Effector CD4-positive, alpha-beta T cell (primary cell): Measurements from ENCODE around the gene COPZ1.
"Not testable (repeated sequence)": the region's sequence is repeated elsewhere in the genome, so short reads cannot be mapped to it uniquely, and the experiment has no call there.

ENCODE experiments used
- DNase-seq: peaks from one replicate; pipeline ENCODE4 v3.0.0-alpha.2; 2020
- total RNA-seq: gene quantifications from one replicate; lab custom pipeline; 2026; lab: John Stamatoyannopoulos, UW

COPZ1 gene, protein sequence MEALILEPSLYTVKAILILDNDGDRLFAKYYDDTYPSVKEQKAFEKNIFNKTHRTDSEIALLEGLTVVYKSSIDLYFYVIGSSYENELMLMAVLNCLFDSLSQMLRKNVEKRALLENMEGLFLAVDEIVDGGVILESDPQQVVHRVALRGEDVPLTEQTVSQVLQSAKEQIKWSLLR
- 43.0 reads per million, percentile 65 among the genes with 10 or more reads in this experiment for total RNA-seq

DNA sequence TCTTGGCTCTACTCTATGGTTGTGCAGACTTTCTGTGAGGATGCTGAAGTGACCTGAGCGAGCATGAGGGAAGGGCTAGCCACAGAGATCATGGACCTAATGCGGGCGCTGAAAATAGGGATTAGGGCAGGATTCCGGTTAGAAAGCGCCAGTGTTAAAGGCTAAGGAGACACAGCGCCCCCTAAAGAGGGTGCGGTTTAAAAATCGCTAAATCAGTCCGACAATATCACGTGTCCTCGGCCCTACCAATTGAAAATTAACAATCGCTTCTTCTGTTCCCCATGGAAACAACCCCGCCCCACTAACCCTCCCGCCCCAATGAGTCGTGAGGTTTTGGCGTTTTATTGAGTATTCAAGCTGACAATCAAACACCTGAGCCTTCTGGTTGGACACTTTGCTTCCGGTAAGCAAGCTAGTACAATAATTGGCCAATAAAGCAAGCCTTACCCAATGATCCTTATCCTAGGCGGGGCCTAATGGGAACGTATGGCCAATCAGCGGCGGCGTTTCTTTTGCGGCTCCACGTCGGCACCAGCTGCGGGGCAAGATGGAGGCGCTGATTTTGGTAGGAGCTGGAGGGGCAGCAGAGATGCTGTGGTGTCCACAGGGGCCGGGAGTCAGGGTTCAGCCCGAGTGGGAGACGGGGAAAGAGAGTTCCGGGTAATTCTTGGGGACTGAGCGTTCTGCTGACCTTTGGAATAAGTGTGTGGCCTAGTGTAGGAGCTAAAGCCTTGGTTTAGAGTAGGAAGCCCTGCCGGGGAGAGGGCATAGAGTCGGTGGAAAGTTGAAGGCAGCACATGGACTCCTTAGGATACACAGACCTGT lies at the start of gene COPZ1:
COPZ1 (plus strand) TSS at position 515 of the 825 bp plus-strand sequence; CDS start at position 548, 33 bp downstream.
- peak; percentile 91 for DNase-seq

DNA sequence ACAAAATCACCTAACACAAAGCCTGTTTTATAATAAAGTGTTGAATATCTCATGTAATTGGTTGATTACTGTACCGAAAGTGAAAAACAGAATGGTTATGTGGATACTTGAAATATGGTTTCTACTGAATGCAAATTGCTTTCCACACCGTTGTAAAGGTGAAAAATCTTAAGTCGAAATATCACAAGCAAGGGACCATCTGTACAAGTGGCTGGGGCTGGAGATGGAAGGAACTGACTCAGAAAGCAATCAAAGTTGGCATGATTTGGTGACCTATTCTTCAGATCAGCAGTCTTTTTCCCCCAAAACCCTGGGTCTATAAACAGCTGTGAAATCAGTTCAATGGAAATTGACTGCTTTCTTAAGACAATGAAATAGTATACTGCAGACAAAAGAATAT lies 48.6 kb upstream of the COPZ1 start:
- no peak for DNase-seq

DNA sequence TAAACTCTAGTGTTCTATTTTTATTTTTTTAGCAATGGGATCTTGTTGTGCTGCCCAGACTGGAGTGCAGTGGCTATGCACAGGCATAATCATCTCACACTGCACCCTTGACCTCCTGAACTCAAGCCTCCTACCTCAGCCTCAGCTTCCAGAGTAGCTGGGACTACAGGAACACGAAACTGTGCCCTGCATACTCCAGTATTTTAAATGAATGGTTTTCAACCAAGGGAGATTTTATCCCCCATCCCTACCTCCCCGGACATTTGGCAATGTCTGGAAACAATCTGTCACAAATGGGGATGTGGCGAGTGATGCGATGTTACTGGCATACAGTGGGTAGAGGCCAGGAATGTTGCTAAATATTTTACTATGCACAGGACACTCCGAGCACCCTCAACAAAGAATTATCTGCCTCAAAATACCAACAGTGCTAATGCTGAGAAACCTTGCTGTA lies 47.1 kb upstream of the COPZ1 start:
- DNase-seq, result no peak

DNA sequence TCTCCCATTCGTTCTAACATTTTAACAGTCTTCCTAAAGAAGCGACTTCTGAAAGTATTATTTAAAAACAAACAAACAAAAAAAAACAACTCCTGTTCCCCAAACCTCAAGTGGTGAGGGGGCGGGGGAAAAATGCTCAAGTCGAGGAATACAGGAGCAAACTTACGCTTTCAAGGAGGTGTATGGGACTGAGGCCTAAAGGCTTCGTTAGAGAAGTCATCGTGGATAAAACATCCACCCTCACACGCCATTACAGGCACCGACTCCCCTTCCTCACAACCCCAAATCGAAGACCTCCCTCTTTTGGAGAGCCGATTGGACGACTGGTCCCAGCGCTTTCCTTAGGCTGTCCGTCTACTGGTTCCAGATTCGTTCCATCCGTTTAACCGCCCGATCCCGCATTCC lies 45.7 kb upstream of the COPZ1 start:
- no peak for DNase-seq

DNA sequence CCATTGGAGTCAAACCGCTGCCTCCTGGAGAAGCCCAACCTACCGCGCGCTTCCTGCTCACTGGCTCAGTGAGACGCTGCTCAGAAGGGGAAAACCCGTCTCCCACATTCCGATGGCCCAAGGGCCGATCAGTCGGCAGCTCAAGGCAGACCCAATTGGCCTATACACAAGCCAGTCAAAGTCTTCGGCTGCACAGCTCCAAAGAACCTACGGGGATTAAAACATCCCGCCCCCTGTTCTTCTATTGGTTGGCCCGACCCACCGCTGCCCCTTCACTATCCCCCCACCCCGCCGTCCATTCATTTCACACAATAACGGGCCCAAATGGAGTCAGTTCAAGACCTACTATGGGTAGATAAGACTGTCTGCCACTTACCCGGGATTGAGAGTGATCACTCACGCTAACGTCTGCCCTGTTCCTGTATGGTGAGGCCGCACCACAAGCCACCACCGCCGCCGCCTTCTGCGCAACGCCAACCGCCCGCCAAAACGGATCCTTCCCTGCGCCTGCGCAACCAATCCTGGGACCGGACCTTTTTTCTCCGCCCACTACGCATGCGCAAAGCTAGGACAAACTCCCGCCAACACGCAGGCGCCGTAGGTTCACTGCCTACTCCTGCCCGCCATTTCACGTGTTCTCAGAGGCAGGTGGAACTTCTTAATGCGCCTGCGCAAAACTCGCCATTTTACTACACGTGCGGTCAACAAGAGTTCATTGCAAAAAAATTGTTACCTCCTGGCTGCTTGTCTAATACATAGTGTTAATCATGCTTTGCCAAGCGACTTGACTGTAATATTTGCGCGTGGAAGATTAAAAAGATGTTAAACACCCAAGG lies 45.1 kb upstream of the COPZ1 start, which contains the start of gene CBX5:
CBX5 (minus strand) TSS at position 491 of the 836 bp plus-strand sequence. CDS start 22,472 bp downstream, outside the sequence.
- peak; percentile 100 for DNase-seq

DNA sequence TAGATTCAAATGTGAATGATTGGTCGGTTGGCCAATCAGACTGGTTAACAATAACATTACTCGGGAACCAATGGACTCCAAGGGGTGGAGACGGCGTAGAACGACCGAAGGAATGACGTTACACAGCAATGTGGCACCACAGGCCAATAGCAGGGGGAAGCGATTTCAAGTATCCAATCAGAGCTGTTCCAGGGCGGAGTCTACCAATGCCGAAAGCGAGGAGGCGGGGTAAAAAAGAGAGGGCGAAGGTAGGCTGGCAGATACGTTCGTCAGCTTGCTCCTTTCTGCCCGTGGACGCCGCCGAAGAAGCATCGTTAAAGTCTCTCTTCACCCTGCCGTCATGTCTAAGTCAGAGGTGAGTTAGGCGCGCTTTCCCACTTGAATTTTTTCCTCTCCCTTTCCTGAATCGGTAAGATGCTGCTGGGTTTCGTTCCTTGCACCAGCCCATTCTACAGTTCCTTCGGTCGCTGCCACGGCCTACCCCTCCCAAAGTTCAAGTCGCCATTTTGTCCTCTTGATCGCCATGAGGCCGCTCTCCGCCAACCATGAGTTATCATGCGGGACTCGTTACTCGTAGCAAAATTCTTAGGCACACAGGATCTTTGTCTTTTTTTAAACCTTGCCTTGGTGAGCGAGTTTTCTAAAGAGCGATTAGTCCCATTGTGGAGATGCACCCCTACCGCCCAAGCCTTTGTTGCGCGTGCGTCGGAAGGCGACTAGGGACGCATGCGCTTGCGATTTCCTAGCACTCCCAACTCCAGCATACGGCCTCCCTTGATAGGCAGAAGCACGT lies 44.3 kb upstream of the COPZ1 start, which contains the start of gene HNRNPA1:
HNRNPA1 (plus strand) TSS at position 259 of the 793 bp plus-strand sequence; CDS start at position 341, 82 bp downstream.
- peak; percentile 92 for DNase-seq

DNA sequence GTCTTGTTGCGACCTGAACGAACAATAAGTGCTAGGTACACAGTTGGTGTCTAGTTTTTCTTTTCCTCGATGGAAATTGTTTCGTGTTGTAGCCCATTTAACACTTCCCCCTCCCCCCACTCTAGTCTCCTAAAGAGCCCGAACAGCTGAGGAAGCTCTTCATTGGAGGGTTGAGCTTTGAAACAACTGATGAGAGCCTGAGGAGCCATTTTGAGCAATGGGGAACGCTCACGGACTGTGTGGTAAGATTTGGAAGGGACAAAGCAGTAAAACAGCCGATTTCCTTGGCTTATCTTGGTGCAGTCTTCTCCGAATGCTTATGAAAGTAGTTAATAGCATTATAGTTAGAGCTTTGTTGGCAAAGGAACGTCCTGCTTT lies 43.7 kb upstream of the COPZ1 start:
- not testable (repeated sequence) for DNase-seq

DNA sequence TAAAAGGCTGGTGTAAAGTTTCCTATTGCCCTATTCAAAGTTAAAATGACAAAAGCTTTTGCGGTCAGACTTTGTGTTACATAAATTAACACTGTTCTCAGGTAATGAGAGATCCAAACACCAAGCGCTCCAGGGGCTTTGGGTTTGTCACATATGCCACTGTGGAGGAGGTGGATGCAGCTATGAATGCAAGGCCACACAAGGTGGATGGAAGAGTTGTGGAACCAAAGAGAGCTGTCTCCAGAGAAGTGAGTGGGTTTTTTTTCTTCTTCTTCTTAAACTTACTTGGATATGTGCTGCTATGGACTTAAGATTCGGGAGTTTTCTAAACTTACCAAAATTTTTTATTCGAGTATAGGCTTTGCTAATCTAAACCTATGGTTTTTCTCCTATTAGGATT lies 43.2 kb upstream of the COPZ1 start:
- DNase-seq, result not testable (repeated sequence)

DNA sequence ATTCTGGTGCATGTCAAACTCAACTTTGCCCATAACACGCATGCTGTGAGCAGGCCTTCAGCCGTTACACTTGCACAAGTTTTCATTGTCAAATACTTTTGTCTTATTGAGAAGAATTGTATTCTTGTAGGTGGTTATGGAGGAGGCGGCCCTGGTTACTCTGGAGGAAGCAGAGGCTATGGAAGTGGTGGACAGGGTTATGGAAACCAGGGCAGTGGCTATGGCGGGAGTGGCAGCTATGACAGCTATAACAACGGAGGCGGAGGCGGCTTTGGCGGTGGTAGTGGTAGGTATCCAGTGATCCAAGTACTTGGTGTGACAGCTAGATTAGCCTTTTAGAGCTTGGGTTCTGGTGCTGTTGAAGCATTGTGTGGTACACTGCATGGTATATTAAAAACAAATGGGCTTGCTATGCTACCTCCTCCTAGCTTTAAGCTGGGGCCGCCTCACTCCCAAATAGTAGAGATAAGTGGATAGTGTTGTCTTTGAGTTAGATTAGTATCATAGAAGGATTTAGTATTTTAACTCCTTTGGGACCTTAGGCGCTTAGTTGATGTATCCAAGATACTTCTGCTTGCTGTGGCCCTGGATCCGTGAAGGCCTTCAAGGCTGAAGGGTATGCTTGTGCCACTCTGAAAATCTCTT lies 41.9 kb upstream of the COPZ1 start:
- DNase-seq, result no peak

DNA sequence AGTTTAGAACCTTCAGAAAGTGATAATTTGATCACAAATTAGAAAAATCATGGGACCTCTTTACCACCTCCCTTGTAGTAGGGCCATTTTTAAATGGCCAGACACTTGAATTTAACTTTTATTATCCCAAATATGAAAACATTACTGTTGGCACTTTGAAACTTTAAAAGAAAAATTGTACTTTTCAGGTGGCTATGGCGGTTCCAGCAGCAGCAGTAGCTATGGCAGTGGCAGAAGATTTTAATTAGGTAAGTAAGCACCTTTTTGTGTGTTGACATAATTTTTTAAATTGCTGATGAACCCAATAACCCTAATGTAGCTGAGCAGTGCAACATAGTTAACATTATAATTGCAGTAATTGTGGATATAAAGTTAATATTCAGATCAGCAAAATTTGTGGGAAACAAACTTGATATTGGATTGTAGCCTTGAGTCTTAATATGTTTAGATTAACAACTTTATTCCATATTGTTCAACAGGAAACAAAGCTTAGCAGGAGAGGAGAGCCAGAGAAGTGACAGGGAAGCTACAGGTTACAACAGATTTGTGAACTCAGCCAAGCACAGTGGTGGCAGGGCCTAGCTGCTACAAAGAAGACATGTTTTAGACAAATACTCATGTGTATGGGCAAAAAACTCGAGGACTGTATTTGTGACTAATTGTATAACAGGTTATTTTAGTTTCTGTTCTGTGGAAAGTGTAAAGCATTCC lies 40.7 kb upstream of the COPZ1 start:
- not testable (repeated sequence) for DNase-seq

DNA sequence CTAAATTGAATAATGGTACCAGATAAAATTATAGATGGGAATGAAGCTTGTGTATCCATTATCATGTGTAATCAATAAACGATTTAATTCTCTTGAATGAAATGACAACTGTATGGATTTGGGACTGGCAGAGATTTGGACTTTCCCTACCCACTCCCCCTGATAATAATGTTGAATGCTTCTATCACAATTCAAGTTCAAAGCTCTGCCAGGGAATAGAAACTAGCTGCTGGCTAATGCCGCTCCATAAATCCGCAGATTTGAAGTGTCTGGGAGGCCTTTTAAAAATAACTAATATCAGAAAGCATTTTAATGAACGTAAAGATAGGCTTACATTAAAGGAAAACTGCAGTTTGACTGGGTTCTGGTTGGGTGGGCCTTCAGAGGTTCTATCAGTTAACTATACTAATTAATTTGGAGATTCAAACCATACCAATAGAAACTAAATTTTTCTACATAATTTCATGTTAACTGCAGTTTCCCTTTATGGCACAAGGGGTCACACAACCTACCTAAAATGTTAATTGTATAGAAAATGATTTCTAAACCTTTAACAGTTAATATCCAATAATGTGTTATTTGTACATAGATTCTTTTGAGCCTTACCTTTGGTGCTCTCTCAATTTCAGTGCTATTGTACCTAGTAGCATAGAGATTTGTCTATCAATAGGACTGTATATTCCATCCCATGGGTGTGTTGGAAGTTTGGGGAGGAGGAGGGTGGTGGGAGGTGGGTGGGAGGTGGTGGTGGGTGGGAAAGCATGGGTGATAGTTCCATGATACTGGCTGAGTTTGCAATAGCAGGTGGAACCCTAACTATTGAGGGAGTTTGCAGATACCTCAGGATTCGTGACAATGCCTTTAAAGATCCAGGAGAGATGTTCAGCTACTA lies 39.5 kb upstream of the COPZ1 start:
- DNase-seq, result no peak

DNA sequence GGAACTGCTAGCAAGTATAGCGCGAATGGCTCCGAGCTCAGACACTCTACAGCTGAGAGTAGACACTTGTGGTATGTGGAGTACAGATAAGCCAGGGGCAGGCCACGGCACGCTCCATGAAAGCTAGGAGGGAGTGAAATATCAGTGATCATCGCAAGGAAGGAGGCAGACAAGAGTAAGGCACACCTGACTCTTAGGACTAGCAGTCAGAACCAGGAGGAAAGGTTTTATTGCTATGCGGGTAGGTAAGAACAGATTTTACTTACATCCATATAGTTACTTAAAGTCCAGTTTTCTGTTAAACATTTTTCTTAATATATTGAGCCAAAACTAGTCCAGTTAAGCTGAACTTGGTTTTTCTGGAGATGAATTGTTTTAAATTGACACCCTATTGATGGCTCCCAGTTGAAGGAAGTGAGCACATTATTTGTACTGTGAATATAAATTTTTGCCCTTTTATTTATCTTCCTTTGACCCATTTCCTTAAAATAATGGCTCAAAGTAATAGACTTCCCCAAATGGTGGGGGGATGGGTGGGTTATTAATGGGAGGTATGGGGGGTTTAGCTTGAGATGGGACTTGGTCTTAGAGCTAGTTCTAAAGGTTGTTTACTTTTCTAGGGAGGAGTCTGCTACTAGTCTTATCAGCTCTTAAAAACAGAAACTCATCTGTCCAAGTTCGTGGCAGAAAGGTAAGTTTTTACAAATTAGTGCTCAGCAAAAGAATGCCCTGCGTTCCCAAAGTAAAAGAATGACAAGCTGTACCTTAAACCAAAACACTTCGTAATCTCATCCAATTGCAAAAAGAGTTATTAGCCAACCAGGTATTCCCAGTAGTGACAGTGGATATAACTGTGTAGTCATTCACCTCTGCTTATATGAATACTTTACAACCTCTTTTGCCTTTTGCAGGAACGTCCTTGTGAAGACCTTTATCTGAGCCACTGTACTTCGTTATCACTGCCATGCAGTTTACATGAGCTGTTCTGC lies 38.6 kb upstream of the COPZ1 start:
- DNase-seq, result no peak

DNA sequence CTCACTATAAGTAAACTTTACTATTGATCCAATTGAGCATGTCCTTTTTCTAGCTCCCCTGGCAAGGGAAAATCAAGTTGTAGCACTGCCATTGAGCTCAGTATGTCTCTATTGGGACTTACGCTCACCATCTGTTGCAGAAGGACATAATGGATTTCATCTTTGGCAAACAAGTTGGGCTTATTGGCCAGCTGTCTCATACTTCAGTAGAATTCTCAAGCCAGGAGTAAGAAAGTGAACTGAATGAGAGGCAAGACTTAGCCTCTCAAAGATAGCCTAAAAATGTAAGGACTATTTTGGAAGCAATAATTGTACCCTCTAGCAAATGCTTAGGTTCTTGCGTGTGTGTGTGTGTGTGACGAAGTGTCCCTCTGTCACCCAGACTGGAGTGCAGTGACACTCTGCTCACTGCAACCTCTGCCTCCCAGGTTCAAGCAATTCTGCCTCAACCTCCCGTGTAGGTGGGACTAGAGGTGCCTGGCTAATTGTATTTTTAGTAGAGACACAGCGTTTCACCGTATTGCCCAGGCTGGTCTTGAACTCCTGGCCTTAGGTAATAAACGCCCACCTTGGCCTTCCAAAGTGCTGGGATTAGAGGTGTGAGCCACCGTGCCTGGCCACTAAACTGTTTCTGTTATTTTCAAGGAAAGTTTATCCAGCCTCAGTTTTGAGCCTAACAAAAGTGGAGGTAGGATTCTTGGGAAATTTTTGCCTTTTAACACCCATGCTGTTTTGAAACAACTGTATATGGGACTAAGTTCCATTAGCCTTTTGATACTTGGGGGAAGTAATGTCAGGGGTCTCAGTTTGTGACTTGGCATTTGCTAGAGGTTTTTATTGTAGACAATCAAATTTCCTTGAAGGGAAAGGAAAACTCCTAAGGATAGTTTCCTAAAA lies 37.4 kb upstream of the COPZ1 start:
- DNase-seq, result no peak

DNA sequence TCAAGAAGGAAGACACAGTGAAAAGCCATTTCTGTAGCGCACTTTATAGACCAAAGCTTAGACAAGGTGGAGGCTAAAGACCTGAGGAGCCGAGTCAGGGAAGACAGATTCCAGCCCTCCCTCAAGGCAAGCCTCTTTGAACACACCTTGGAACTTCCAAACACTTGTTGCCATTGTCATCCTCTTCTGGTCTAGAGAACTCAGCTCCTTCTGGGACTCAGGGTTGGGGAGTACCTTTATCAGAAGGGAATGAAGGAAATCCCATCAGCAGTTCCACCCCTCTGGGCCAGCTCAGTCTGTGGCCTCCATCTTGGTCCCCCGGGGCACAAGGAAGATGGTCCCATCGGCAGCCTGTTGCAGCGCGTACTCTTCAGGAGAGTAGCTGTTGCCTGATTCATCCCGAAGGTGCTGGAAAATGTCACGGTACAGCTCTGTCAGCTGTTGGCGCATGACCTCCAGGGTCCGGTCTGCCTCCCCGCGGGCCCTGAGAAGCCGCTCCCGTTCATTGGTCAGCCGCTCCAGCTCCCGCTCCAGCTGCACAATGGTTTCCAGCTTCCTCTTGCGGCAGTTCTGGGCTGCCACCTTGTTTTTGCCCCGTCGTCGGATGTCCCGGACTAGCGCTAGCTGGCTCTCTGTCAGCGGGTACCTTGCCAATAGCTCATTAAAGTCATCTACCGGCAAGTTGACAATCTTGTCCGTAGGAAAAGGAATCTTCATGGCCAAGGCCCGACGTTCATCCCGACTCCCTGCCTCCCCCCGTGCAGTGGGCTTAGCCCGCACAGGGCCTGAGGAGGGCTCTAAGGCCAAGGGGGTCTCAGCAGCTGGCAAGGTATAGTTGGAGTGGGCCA lies 32.6 kb upstream of the COPZ1 start:
- no peak for DNase-seq

DNA sequence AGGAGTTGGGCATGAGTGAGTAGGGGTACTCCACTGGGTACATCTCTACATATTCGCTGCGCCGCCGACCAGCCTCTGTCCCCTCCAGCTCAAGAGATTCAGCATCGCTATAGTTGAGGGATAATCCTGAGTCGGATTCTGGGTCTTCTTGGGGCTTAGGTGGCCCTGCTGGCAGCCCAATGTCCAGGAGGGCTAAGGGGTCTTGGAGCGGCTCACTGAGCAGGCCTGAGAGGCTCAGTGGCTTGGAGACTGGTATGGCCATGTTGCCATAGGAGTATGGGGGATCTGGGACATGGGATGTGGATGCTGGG lies 32.0 kb upstream of the COPZ1 start:
- DNase-seq, result no peak

DNA sequence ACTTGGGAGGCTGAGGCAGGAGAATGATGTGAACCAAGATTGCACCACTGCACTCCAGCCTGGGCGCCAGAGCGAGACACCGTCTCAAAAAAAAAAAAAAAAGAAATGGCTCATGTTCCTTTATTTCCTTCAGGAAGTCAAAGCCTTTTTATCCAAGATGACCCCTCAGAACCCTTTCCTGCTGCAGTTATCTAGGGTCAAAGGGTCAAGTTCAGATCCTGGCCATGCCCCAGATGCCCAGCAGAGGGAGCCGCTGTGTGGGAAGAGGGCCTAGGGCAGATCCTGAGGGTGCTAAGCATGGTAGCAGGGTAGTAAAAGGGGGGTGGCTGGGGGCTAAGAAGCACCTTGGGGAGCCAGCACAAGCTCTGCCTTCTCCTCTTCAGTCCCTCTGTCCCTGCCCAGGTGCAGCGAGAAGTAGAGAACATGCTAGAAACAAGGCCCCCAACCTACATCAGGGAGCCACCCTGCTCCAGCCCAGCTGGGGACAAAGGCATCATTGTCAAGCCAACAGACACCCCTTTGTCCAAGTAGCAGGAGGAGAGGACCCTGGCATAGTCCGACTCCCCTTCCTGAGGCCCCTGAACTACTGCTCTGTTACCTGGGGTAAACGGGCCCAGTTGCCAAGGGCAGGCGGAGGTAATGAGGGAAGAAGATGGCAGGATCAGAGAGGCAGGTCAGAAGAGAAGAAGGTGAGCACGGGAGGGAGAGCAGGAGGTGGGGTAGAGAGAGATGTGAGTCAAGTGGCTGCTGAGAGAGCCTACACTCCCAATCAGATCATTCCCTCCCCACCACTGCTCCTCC lies 30.6 kb upstream of the COPZ1 start:
- peak; percentile 35 for DNase-seq
